Upper lobe of left lung (tissue), 4 donors: ENCODE results near the gene TCF12.

Experiments used
- CTCF ChIP-seq, 6 experiments: fragments of 450-650 bp in 4 of 6; fragments of 200-600 bp in 2 of 6; sonication (generic) in 2 of 6; IDR thresholded peaks; one replicate each; pipeline ENCODE4 v1.5.1; 2016 to 2019; ENCODE audit warnings: antibody characterized with exemption in 6 of 6
- POLR2A ChIP-seq, 4 donors: fragments of 450-650 bp; IDR thresholded peaks; one replicate each; pipeline ENCODE4 v1.5.1; 2016 to 2017; ENCODE audit warnings: antibody characterized with exemption in 4 of 4, mild to moderate bottlenecking in 2 of 4

GRCh38 chr15:56916825-56917477, 1.5 kb upstream of the TCF12 start:
- TF ChIP-seq POLR2A (IDR thresholded peaks at IDR 0.05) = no peak
- no peak for TF ChIP-seq CTCF (IDR thresholded peaks at IDR 0.05)
